CD4-positive, alpha-beta T cell treated with Interleukin-4 for 1 hour (primary cell): ENCODE measurements around the gene PABPC3.

Experiments
- DNase-seq, 2 donors: peaks; one replicate each; pipeline ENCODE4 v3.0.0-alpha.2; 2020 to 2022

The PABPC3 gene

DNA sequence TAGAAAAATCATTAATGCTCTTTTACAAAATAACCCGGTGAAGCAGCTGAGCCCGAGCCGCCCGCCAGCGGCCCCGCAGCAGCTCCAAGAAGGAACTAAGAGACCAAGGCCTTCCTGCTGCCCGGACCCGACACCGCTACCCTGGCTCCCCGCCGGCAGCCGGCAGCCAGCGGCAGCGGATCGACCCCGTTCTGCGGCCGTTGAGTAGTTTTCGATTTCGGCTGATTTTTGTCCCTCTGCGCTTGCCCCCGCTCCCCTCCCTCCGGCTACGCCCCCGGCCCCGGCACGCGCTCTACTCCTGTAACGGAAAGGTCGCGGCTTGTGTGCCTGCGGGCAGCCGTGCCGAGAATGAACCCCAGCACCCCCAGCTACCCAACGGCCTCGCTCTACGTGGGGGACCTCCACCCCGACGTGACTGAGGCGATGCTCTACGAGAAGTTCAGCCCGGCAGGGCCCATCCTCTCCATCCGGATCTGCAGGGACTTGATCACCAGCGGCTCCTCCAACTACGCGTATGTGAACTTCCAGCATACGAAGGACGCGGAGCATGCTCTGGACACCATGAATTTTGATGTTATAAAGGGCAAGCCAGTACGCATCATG lies at the start of gene PABPC3:
Gene PABPC3, plus strand, starts transcription at position 286 of the 603 bp plus-strand sequence. Its CDS starts 63 bp downstream, at position 349.
- DNase-seq, result no peak

DNA sequence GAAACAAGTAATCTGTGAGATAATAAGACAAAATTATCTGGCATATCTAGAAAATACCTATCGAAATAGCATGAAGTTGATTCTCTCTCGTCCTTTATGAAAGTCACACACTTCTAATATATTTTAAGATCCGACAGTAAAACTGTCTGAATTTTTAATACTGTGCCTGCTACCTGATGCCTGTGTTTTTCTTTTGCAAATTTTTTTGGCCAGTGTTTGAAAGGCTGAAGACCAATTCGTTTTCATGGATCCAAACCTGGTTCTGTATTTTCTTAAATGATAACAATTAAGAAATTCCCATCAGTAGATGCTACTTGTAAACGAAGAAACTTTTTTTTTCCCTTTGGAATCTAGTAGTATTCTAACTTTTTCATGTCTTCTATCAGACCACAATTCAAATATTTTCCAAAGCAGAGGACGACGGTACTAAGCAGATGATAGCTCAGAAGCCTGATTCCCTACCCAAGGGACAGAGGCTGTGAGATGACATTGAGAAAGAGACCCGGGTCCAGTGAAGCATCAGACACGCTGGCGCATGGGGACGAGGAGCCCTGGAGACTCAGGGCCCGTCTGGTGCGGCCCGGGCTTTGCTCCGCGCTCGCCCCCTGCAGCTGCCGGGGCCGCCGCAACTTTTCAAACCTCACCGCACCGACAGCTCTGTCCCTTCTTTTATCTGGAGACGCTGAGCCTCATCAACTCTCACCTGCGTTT lies 49.5 kb upstream of the PABPC3 start:
- DNase-seq, result no peak

DNA sequence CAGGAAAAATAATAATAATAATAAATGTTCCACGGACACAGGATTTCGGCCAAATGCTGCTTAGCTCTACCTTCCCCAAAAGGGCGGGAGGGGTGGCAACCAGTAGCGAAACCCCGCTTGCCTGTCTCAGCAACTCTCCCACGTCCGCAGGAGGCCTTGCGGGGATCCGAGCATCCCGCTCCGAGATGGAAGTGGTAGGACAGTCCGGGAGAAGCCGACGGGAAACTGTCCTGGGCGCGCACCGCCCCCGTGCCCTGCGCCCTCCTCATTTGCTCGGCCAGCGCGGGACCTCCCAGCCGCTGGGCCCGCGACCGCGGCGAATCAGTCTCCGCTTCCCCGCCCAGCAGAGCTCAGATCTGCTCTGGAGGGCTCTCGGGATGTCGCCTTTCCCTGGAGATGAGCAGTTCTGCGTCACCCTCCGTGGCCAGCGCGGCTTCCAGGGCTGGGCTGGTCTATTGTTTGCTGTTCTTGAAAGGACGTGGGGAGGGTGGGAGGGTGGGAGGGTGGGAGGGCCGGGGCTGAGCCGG lies 48.9 kb upstream of the PABPC3 start:
- DNase-seq, result no peak

DNA sequence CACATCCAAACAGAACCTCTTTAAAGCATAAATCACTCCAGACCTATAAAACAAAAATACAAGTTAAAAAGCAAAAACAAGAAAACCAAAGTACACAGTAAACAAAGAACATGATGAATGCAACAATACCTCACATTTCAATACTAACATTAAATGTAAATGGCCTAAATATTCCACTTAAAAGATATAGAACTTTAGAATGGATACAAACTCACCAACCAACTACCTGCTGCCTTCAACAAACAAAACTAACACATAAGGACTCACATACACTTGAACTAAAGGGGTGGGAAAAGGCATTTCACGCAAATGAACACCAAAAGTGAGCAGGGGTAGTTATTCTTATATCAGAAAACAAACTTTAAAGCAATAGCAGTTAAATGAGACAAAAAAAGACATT lies 44.9 kb upstream of the PABPC3 start:
- DNase-seq, result no peak

DNA sequence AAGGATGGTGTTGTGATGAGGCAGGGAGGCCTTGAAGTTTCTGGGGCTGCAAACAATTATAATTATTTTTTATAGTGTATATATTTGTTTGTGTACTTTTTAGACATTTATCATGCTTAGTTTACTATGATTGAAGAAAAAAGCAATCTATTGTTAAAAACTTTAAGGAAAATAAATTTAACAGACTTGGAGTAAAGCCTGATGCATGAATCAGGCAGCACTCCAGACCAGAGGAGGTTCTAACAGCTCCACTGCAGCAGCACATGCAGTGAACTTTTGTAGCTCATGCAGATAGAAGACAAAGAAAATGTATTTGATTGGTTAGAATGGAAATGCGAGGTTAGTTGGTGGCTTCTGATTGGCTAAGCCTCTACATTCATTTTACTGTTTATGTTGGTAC lies 36.8 kb upstream of the PABPC3 start:
- no peak for DNase-seq

DNA sequence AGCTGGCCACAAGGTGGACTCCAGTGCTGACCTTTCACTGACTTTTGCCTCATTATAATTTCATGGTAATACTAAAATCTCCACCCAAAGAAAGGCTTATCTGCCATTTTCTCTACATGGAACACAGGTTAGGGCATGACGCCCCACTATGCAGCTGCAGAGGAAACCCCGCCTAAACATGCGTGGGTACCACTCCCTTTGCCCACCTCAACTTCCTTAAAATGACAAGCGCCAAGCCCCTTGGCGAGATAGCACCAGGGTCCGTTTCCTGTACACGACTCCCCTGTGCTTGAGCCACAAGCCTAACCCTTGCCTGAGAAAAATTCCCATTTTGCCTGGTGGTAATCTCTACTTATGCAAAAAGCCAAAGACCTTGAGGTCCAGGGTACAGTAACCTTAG lies 36.0 kb upstream of the PABPC3 start:
- DNase-seq, result peak in 1 of 2 donors; percentile 12

DNA sequence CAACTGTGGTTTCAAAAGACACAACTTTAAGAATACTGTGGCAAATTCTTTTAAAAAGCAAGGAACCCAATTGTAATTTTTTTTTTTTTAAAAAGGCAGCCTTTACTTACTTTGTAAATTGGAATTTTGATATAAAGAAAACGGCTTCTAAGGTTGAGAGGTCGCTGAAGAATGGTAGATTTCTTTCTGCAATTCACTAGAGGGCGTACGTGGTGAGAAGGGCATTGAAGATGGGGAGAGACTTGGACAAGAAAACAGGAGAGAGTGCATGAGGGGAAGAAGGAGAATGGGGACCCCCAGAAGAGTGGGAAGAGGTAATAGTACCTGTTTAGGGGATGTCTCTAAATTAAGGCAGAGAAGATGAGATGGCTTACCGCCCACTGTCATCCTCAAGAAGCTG lies 33.5 kb upstream of the PABPC3 start:
- no peak for DNase-seq

DNA sequence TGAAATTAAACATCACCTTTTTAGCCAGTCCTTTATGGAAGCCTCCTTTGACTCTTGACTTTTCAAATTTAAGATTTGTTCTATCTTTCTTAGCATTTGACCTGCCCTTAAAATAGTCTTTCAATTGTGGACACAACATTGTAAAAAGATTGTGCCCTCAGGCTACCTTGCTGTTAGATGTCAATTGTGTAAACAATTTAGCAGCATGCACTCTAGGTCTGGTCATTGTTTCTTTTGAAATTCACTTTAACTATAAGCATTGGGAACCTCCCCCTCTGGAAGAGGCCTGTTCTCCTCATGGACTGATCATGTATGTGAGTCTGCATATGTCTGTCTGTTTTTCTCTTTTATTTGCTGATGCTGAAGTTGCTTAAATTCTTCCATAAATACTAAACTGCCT lies 31.5 kb upstream of the PABPC3 start:
- DNase-seq, result no peak

DNA sequence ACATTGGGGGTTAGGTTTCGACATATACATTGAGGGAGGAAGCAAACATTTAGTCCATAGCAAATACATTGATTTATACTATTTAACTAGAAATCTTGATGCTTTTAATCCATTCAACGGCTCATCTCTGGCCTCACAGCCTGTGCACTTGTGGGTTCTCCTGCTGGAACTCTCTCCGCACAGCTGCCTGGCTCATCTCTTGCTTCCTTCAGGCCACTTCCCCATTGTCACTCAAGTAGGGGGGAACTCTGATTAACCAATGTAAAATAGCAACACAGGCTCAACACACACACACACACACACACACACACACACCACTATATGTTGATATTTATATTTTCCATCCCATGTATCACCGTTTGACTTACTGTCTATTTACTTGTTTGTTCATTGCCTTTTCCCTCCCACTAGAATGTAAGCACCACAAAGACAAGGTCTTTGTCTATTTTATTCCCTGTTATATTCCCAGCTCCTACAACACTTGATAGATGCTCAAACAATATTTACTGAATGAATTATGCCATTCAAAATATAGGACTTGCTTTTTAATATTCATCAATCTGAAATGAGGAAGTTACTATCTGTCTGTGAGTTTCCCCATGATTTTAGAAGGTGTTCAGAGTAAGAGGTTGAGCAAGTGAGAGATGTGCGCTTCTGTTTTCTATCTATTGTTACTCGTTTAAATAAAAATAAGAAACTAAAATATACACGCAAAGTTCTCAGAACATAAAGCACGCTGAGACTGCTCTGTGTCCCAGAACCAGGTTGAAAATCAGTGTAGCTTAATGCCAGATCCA lies 29.8 kb upstream of the PABPC3 start:
- DNase-seq, result no peak

DNA sequence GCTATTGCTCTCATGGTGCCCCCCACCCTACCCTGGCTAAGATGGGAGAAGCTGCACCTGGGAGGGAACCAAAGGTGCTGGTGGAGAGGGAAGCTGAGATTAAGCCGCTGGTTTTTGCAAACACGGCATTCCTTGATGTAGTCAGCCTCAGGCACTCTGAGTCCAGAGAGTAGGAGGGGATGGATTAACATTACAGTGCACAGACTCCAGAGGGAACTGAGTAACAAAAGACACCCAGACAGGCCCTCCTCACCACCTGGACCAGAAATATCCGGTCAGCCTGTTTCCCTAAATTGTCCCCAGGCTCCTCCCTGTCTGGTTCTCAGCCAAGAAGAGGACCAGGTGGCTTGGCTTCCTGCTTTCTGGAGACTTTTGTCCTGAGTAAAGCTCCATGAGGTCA lies 28.9 kb upstream of the PABPC3 start:
- no peak for DNase-seq

DNA sequence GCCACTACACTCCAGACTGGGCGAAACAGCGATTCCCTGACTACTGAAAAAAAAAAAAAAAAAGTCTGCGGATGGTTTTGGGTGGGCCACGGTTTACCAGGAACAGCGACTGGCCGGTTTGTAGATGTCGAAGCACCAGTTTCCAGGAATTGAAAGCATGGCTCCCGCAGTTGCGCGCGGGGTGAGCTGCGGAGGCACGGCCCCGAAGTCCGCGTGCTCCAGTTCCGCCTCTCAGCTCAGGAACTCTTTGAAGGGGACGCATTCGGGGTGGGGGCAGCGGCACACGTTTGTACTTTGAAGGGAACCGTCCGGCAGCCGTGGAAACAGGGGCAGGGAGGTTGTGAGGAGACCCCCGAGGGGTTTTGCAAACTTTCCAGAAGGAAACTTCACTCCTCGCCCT lies 27.1 kb upstream of the PABPC3 start:
- DNase-seq, result no peak

DNA sequence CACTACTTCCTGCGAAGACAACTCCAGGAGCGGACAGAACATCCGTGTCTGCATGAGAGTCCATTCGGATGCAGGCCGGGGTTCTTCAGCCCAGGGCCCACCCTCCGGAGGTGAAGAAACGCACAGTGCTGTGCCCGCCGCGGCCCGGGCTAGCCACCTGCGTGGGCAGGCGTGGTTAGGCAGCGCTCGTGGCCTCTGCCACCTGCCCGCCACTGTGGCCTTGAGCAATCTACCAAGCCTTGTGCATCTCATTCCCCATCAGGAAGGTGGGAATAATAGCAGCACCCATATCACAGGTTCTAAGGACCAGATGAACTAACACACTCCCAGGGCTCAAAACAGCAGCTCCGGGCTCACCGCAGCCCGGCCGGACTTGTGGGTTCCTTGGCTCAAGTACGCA lies 26.7 kb upstream of the PABPC3 start:
- DNase-seq, result no peak

DNA sequence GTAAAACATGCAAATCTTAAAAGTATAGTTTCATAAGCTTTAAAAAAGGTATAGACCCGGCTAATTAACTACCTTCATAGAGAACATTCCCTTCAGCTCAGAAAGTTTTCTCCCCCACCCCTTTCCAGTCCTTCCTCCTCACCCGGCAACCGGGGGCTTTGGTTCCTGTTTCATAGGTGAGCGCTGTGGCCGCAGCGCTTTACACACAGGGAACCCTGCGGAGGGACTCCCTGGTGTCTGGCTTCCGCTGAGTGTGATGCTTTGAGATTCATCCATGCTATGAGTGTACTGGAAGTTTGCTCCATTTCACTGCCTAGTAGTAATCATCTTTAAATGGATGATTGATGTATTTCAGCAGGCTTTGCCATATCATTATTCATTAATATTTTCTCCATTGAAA lies 26.0 kb upstream of the PABPC3 start:
- DNase-seq, result no peak

DNA sequence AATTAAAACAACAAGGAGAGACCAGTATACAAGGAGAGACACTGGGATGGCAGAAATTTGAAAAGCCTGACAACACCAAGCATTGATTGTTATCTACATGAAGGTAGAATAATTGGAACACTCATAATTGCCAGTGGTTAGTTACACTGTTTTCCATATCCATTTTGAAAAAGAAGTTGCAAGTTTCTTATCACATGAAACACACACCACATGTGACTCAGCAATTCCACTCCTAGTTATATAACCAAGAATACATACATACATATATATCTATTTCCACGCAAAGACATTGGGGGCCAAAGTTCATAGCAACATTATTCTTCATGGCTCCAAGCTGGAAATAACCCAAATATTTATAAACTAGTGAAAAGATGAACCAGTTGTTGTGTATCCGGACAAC lies 15.2 kb upstream of the PABPC3 start:
- no peak for DNase-seq

DNA sequence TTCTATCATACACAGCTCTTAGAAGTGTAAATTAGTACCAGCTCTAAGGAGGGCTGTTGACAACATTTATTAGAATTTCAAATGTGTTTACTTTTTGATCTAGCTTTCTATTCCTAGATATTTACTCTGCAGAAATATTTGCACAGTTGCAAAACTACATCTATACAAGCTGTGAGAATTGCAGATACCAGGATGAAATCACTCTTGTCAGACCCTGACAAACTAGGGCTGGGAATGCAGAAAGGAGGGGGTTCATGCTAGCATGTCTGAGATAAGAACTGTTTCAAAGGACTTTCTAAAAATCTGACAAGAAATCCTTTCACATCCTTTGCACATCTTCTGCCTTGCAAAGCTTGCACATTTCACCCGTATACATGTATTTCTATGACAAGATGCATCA lies 11.8 kb upstream of the PABPC3 start:
- DNase-seq, result no peak

DNA sequence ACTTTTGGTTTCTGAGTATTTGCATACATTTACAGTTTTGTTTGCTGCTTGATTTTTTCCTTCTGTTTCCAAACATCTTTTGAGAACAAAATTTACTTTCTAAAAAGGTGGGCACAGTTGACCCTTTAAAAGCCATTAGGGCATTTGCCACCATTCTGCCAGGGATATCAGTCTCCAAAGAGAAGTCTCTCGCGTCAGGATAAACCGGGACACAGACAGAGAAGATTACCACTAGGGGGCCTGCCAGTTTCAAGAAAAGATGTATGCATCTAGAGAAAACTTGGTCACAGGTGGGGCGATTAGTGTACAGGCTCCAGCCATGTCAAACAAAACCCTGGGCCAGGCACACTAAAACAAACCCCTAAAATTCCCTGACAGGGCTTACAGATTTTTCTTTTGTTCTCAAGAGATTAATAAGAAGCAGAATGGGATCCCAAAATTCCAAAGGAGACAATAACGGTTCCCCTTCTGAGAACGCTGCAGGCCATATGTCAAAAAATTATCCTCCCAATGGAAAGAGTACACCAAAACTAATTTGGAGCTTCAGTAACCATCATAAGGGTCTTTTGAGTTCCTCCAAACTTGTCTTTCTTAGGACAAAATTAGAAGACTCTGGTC lies 10.7 kb upstream of the PABPC3 start:
- peak in 1 of 2 donors; percentile 2 for DNase-seq

DNA sequence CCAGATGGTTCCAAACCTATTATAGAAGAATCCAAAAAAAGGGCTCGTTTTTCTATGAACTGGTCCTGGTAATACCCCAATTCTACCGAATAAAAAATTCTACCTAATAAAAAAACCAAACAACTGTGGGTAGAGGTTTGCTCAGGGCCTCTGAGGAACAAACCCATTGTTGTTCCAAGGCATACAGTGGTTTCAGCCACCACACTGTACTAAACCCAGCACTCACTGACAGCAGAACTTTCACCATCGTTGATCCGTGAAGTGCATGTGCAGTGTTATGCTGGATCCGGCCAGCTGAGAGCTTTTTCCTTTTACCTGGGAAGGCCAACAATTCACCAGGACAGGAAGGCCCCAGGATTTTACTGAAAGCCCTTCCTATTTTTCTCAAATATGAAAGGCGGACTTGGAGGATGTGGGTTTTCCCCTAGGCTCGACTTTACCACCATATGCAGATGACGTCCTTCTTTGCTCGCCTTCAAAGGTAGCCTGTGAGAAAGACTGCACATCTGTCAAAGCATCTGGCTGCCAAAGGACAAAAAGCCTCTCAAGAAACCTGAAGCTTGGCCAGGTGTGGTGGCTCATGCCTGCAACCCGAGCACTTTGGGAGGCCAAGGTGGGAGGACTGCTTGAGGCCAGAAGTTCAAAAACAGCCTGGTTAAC lies 7.2 kb upstream of the PABPC3 start:
- DNase-seq, result no peak

DNA sequence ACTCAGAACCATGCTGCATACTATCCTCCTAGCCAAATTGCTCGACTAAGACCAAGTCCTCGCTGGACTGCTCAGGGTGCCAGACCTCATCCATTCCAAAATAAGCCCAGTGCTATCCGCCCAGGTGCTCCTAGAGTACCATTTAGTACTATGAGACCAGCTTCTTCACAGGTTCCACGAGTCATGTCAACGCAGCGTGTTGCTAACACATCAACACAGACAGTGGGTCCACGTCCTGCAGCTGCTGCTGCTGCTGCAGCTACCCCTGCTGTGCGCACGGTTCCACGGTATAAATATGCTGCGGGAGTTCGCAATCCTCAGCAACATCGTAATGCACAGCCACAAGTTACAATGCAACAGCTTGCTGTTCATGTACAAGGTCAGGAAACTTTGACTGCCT lies 1.5 kb downstream of the PABPC3 start:
- no peak for DNase-seq

DNA sequence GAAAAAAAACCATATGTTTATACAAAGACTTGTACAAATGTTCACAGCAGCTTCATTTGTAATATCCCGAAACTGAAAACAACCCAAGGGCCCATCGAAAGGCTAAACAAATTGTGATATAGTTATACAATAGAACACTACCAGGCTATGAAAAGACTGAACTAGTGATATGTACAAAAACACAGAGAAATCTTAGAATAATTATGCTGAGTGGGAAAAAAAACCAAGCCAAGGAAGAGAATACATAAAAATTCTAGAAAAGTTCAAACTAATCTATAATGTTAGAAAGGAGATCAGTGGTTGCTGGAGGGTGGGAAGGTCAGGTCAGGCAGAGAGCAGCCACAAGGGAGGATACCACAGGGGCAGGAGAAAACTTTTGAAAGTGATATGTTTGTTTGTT lies 7.8 kb downstream of the PABPC3 start:
- no peak for DNase-seq

DNA sequence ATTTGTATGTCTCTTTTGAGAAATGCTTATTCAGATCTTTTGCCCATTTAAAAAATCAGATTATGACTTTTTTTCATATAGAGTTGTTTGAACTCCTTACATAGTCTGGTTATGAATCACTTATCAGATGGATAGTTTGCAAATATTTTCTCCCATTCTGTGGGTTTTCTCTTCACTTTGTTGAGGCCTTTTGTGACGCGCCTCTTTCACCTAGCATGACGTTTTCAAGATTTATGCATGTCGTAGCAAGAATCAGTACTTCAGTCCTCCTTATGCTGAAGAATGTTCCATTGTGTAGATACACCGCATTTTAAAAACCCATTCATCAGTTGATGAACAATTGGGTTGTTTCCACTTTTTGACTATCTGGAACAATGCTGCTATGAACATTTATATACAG lies 13.4 kb downstream of the PABPC3 start:
- no peak for DNase-seq

DNA sequence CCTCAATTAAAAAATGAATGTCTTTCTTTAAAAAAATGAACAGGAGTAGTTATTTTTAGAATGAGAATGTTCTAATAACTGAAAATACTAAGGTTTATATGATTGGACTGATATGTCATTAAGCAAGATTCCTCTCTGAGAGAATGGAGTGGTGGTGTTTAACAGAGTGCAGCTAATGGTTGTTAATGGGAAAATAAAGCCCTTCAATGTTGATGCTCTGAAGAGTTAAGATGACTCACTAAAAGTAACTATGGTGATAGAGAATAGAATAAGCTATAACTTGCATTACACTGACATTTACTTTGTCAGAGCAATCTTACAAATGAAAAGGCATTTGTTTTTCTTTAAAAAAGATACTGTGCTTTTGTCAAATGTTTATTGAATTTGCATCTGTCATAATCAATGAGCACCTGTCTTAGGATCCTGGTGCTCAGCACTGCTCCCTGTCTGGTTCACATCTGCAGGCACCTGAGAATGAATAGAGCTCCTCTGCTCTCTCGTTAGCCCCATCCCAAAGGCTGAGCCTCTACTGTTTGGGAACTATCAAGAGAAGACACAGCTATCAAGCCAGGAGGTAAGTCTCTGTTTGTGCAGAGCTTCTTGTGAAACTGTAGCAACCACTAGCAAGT lies 15.1 kb downstream of the PABPC3 start:
- DNase-seq, result no peak

DNA sequence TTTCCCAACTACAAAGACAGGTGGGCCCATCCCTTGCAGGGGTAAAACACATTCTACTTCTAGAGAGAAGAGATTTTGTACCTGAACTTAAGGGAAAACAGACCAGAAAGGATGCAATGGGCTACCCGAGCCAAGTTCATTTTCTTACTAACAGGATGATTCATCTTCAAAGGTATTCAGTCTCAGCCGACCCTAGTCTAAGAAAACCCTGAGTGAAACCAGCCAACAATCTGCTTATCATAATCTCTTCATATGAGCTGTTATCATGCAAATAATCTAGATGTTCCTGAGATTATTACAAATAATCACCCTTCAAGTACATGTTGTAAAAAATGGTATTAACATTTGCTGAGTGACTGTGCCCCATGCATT lies 15.6 kb downstream of the PABPC3 start:
- no peak for DNase-seq
